Panc1 (cell line): ENCODE measurements around the gene PC.

Experiments
- POLR2AphosphoS5 ChIP-seq: IDR thresholded peaks from 2 replicates; pipeline ENCODE4 v1.6.1; 2012; ENCODE audit warnings: mild to moderate bottlenecking, low read depth, low read length, moderate library complexity
- TCF7L2 ChIP-seq: IDR thresholded peaks from 2 replicates; pipeline ENCODE4 v1.6.1; 2011; ENCODE audit warnings: mild to moderate bottlenecking, low read depth, low read length, inconsistent platforms
- TF ChIP-seq, protein P1 (sequence below): fragments of 450-650 bp; IDR thresholded peaks from 2 replicates; pipeline ENCODE4 v1.5.1; 2017; ENCODE audit warnings: mild to moderate bottlenecking

DNA sequence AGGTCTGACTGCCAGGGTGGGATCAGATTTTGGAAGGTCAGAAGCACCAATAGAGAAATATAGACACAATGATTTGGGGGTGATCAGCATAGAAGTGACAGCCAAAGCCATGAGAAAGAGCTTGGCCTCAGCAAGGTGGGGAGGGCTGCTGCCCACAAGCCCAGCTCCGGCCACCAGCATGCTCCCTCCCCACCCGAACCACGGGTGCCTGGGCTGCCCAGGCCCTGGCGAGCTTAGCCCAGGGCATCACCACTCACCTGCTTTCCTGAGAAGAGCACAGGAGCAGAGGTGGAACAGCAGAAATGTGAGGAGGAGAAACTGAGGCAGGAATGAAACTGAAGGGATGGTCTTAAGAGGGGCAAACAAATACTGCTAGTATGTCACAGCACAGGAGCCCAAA, 52.6 kb downstream of the PC start:
- TF ChIP-seq, protein P1, sequence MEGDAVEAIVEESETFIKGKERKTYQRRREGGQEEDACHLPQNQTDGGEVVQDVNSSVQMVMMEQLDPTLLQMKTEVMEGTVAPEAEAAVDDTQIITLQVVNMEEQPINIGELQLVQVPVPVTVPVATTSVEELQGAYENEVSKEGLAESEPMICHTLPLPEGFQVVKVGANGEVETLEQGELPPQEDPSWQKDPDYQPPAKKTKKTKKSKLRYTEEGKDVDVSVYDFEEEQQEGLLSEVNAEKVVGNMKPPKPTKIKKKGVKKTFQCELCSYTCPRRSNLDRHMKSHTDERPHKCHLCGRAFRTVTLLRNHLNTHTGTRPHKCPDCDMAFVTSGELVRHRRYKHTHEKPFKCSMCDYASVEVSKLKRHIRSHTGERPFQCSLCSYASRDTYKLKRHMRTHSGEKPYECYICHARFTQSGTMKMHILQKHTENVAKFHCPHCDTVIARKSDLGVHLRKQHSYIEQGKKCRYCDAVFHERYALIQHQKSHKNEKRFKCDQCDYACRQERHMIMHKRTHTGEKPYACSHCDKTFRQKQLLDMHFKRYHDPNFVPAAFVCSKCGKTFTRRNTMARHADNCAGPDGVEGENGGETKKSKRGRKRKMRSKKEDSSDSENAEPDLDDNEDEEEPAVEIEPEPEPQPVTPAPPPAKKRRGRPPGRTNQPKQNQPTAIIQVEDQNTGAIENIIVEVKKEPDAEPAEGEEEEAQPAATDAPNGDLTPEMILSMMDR: no peak
- TF ChIP-seq POLR2AphosphoS5 (no peak), TCF7L2 (no peak)
